Neural progenitor cell (in vitro differentiated cells): ENCODE data around the gene PTPN2. TPM values are rescaled to one million over a fixed set of nuclear protein-coding genes. Genes with fewer than 3 reads are reported as not detected.
"Not testable (repeated sequence)": the region's sequence is repeated elsewhere in the genome, so short reads cannot be mapped to it uniquely, and the experiment has no call there.

ENCODE experiments used
- DNase-seq: peaks from one replicate; pipeline ENCODE4 v3.0.0-alpha.2; 2016; ENCODE audit warnings: low spot score
- H2AFZ ChIP-seq: fragments of 200-600 bp; sonication (generic); replicated peaks from 2 replicates; pipeline ENCODE4 v1.6.1; 2016; ENCODE audit warnings: antibody characterized with exemption
- H3F3A ChIP-seq: fragments of 200-600 bp; sonication (generic); 2 replicates; pipeline ENCODE4 v1.6.1; 2016; ENCODE audit warnings: antibody characterized with exemption, low read depth
- H3K27ac ChIP-seq: fragments of 200-600 bp; sonication (generic); 2 replicates; pipeline ENCODE4 v1.5.1; 2016; ENCODE audit warnings: mild to moderate bottlenecking
- H3K27me3 ChIP-seq: fragments of 200-600 bp; sonication (generic); 2 replicates; pipeline ENCODE4 v1.6.1; 2016; ENCODE audit warnings: mild to moderate bottlenecking, moderate library complexity
- H3K36me3 ChIP-seq: fragments of 200-600 bp; sonication (generic); 2 replicates; pipeline ENCODE4 v1.5.1; 2016
- H3K4me1 ChIP-seq: fragments of 200-600 bp; sonication (generic); 2 replicates; pipeline ENCODE4 v1.6.1; 2016; ENCODE audit warnings: mixed run types
- H3K4me2 ChIP-seq: fragments of 200-600 bp; sonication (generic); 2 replicates; pipeline ENCODE4 v1.6.1; 2016
- H3K4me3 ChIP-seq: fragments of 200-600 bp; sonication (generic); 2 replicates; pipeline ENCODE4 v1.5.1; 2016
- H3K79me2 ChIP-seq: fragments of 200-600 bp; sonication (generic); 2 replicates; pipeline ENCODE4 v1.6.1; 2016; ENCODE audit warnings: low read depth
- H3K9ac ChIP-seq: fragments of 200-600 bp; sonication (generic); 2 replicates; pipeline ENCODE4 v1.6.1; 2016
- H3K9me3 ChIP-seq: fragments of 200-600 bp; sonication (generic); 2 replicates; pipeline ENCODE4 v1.5.1; 2016; ENCODE audit warnings: low read depth
- H4K20me1 ChIP-seq: fragments of 200-600 bp; sonication (generic); 2 replicates; pipeline ENCODE4 v1.6.1; 2016; ENCODE audit warnings: low read depth
- H3K27ac Mint-ChIP-seq: 3 replicates; pipeline ENCODE4 v1.8.0; 2021; ENCODE audit warnings: mixed read lengths
- H3K27me3 Mint-ChIP-seq: 2 replicates; pipeline ENCODE4 v1.8.0; 2022; ENCODE audit warnings: low read depth, mild to moderate bottlenecking, inconsistent platforms, moderate library complexity, mixed read lengths; ENCODE audit not compliant: insufficient read depth
- H3K36me3 Mint-ChIP-seq: 3 replicates; pipeline ENCODE4 v1.8.0; 2021; ENCODE audit warnings: mixed read lengths
- H3K4me1 Mint-ChIP-seq: 3 replicates; pipeline ENCODE4 v1.8.0; 2021; ENCODE audit warnings: mixed read lengths
- H3K4me3 Mint-ChIP-seq: 3 replicates; pipeline ENCODE4 v1.8.0; 2021; ENCODE audit warnings: mild to moderate bottlenecking, moderate library complexity, mixed read lengths
- H3K9me3 Mint-ChIP-seq: 3 replicates; pipeline ENCODE4 v1.8.0; 2020; ENCODE audit warnings: mixed read lengths
- CTCF ChIP-seq: fragments of 200-600 bp; sonication (generic); IDR thresholded peaks from 2 replicates; pipeline ENCODE4 v1.5.1; 2017; ENCODE audit warnings: antibody characterized with exemption, mild to moderate bottlenecking
- EZH2 ChIP-seq: fragments of 200-600 bp; sonication (generic); IDR thresholded peaks from 2 replicates; pipeline ENCODE4 v1.6.1; 2017; ENCODE audit warnings: antibody characterized with exemption, mild to moderate bottlenecking, moderate library complexity
- EZH2phosphoT487 ChIP-seq: fragments of 200-600 bp; sonication (generic); IDR thresholded peaks from 2 replicates; pipeline ENCODE4 v1.6.1; 2017; ENCODE audit warnings: antibody characterized with exemption
- total RNA-seq: library from RNA; depleted of rRNA; stranded (reverse); fragments of >200 nt; gene quantifications from 2 replicates; pipeline ENCODE4 v1.2.3, GENCODE V29; 2015; ENCODE audit warnings: low replicate concordance

PTPN2 gene
- total RNA-seq, 1 donor from 2014 or later, result 57.9 TPM

- Histone ChIP-seq H3K27me3 (no peaks in the 10 kb centered on the region), H3K4me3 (no peak overlapping the region), H3K36me3 (no peaks in the 10 kb centered on the region), H3K4me1 (no peaks in the 10 kb centered on the region), H3K27ac (no peak overlapping the region), H4K20me1 (no peaks in the 10 kb centered on the region), H3K4me2 (no peak overlapping the region), H3K79me2 (no peaks in the 10 kb centered on the region), H3F3A (no peaks in the 10 kb centered on the region), H3K9me3 (no peaks in the 10 kb centered on the region), H2AFZ (no peak overlapping the region), H3K9ac (no peak overlapping the region)
- Mint-ChIP-seq H3K9me3 (no peaks in the 10 kb centered on the region), H3K4me3 (no peak overlapping the region), H3K27me3 (peaks cover 9% of the 10 kb centered on the region), H3K36me3 (no peaks in the 10 kb centered on the region), H3K4me1 (peaks cover 8% of the 10 kb centered on the region), H3K27ac (no peak overlapping the region)
- TF ChIP-seq EZH2phosphoT487, result no peak
- no peak for TF ChIP-seq EZH2
- TF ChIP-seq CTCF, result no peak
- DNase-seq, result no peak
Observed at GRCh38 chr18:12765126-12765525, 118.9 kb downstream of the PTPN2 start.

- H4K20me1 ChIP-seq, H3K4me1 ChIP-seq, H3K36me3 Mint-ChIP-seq, H3K79me2 ChIP-seq, H3K9ac ChIP-seq, H3K36me3 ChIP-seq, DNase-seq, H3K4me3 ChIP-seq, H3K9me3 Mint-ChIP-seq, H3K9me3 ChIP-seq, H3K27me3 ChIP-seq, H3F3A ChIP-seq, H2AFZ ChIP-seq, H3K27ac Mint-ChIP-seq, H3K4me2 ChIP-seq, H3K4me3 Mint-ChIP-seq, H3K27ac ChIP-seq, H3K4me1 Mint-ChIP-seq: not testable (repeated sequence)
- H3K27me3 Mint-ChIP-seq, result peaks cover 11% of the 10 kb centered on the region
Observed at GRCh38 chr18:12758566-12758965, 125.5 kb downstream of the PTPN2 start.

- H3K27me3 ChIP-seq, H3K36me3 ChIP-seq, H3K27ac Mint-ChIP-seq, H3F3A ChIP-seq, DNase-seq, H3K36me3 Mint-ChIP-seq, H3K4me1 Mint-ChIP-seq, H3K4me3 ChIP-seq, H3K9me3 ChIP-seq, H3K4me2 ChIP-seq, H2AFZ ChIP-seq, H3K79me2 ChIP-seq, H3K9me3 Mint-ChIP-seq, H3K4me3 Mint-ChIP-seq, H3K4me1 ChIP-seq, H4K20me1 ChIP-seq, H3K9ac ChIP-seq, H3K27ac ChIP-seq: not testable (repeated sequence)
- peaks cover 11% of the 10 kb centered on the region for H3K27me3 Mint-ChIP-seq
Observed at GRCh38 chr18:12756619-12757239, 127.3 kb downstream of the PTPN2 start.

GRCh38 chr18:12755606-12756005 lies 128.4 kb downstream of the PTPN2 start:
- H3K27ac ChIP-seq, DNase-seq, H3K4me3 ChIP-seq, H3K9me3 Mint-ChIP-seq, H3K4me1 Mint-ChIP-seq, H3K27ac Mint-ChIP-seq, H3K9me3 ChIP-seq, H3K27me3 Mint-ChIP-seq, H3K4me3 Mint-ChIP-seq, H3K9ac ChIP-seq, H3K36me3 Mint-ChIP-seq, H3K27me3 ChIP-seq, H3F3A ChIP-seq, H2AFZ ChIP-seq, H3K4me1 ChIP-seq, H4K20me1 ChIP-seq, H3K79me2 ChIP-seq, H3K36me3 ChIP-seq, H3K4me2 ChIP-seq: not testable (repeated sequence)

GRCh38 chr18:12754511-12754910 lies 129.5 kb downstream of the PTPN2 start:
- Histone ChIP-seq H2AFZ (no peak overlapping the region), H3K4me3 (no peak overlapping the region), H3K27ac (no peak overlapping the region), H3K9ac (no peak overlapping the region), H3K27me3 (no peaks in the 10 kb centered on the region), H3K4me2 (no peak overlapping the region), H3K4me1 (no peaks in the 10 kb centered on the region), H3F3A (no peaks in the 10 kb centered on the region), H4K20me1 (no peaks in the 10 kb centered on the region), H3K9me3 (no peaks in the 10 kb centered on the region), H3K79me2 (no peaks in the 10 kb centered on the region), H3K36me3 (no peaks in the 10 kb centered on the region)
- no peaks in the 10 kb centered on the region for H3K36me3 Mint-ChIP-seq
- H3K4me3 Mint-ChIP-seq, result no peak overlapping the region
- H3K27ac Mint-ChIP-seq, result no peak overlapping the region
- H3K27me3 Mint-ChIP-seq, result peaks cover 8% of the 10 kb centered on the region
- H3K9me3 Mint-ChIP-seq, result peaks cover 3% of the 10 kb centered on the region
- DNase-seq, result no peak
- H3K4me1 Mint-ChIP-seq, result no peaks in the 10 kb centered on the region
- no peak for TF ChIP-seq CTCF
- TF ChIP-seq EZH2phosphoT487, result no peak
- no peak for TF ChIP-seq EZH2
